WERI-Rb-1 (cell line): ENCODE data around the gene NOL9.

Source experiments
- DNase-seq: peaks from one replicate; pipeline ENCODE4 v3.0.0-alpha.2; 2020
- H3K27ac ChIP-seq: fragments of 250-450 bp; sonication (Bioruptor Pico); 2 replicates; pipeline ENCODE4 v1.5.1; 2020; ENCODE audit warnings: mild to moderate bottlenecking, moderate library complexity
- H3K27me3 ChIP-seq: fragments of 250-450 bp; sonication (Bioruptor Pico); 2 replicates; pipeline ENCODE4 v1.5.1; 2021; ENCODE audit warnings: mild to moderate bottlenecking, low read depth, moderate library complexity; ENCODE audit not compliant: insufficient read depth, severe bottlenecking
- H3K36me3 ChIP-seq: fragments of 250-450 bp; sonication (Bioruptor Pico); 2 replicates; pipeline ENCODE4 v1.5.1; 2020; ENCODE audit warnings: mild to moderate bottlenecking, moderate library complexity
- H3K4me3 ChIP-seq: 2 replicates; pipeline ENCODE4 v1.5.1; 2011; ENCODE audit warnings: low read depth, mild to moderate bottlenecking, control low read depth, low read length
- H3K9me3 ChIP-seq: fragments of 250-450 bp; sonication (Bioruptor Pico); 2 replicates; pipeline ENCODE4 v1.5.1; 2021; ENCODE audit warnings: mild to moderate bottlenecking, moderate library complexity; ENCODE audit not compliant: severe bottlenecking
- TF ChIP-seq, protein P1 (sequence below): IDR thresholded peaks from 2 replicates; pipeline ENCODE4 v1.5.1; 2011; ENCODE audit warnings: low read depth, mild to moderate bottlenecking, control low read depth, inconsistent platforms, low read length

The NOL9 gene

DNA sequence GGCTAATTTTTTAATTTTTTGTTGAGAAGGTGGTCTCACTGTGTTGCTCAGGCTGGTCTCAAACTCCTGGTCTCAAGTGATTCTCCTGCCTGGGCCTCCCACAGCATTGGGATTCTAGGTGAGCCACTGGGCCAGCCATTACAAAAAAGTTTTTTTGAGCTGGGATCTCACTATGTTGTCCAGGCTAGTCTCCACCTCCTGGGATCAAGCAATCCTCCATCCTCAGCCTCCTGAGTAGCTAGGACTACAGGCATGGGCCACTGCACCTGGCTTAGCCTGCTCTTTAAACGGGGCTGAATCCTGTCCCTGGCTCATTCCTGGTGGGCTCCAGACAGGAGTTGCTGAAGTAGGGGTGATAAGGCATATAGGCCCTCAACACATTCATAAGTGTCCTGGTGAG lies 3.3 kb upstream of the NOL9 start:
- H3K27ac ChIP-seq: no peak overlapping the region
- H3K36me3 ChIP-seq: peaks cover 6% of the 10 kb centered on the region
- H3K9me3 ChIP-seq: peaks cover 28% of the 10 kb centered on the region
- no peak overlapping the region for H3K4me3 ChIP-seq
- H3K27me3 ChIP-seq: no peaks in the 10 kb centered on the region
- TF ChIP-seq, protein P1, sequence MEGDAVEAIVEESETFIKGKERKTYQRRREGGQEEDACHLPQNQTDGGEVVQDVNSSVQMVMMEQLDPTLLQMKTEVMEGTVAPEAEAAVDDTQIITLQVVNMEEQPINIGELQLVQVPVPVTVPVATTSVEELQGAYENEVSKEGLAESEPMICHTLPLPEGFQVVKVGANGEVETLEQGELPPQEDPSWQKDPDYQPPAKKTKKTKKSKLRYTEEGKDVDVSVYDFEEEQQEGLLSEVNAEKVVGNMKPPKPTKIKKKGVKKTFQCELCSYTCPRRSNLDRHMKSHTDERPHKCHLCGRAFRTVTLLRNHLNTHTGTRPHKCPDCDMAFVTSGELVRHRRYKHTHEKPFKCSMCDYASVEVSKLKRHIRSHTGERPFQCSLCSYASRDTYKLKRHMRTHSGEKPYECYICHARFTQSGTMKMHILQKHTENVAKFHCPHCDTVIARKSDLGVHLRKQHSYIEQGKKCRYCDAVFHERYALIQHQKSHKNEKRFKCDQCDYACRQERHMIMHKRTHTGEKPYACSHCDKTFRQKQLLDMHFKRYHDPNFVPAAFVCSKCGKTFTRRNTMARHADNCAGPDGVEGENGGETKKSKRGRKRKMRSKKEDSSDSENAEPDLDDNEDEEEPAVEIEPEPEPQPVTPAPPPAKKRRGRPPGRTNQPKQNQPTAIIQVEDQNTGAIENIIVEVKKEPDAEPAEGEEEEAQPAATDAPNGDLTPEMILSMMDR: no peak
- no peak for DNase-seq

DNA sequence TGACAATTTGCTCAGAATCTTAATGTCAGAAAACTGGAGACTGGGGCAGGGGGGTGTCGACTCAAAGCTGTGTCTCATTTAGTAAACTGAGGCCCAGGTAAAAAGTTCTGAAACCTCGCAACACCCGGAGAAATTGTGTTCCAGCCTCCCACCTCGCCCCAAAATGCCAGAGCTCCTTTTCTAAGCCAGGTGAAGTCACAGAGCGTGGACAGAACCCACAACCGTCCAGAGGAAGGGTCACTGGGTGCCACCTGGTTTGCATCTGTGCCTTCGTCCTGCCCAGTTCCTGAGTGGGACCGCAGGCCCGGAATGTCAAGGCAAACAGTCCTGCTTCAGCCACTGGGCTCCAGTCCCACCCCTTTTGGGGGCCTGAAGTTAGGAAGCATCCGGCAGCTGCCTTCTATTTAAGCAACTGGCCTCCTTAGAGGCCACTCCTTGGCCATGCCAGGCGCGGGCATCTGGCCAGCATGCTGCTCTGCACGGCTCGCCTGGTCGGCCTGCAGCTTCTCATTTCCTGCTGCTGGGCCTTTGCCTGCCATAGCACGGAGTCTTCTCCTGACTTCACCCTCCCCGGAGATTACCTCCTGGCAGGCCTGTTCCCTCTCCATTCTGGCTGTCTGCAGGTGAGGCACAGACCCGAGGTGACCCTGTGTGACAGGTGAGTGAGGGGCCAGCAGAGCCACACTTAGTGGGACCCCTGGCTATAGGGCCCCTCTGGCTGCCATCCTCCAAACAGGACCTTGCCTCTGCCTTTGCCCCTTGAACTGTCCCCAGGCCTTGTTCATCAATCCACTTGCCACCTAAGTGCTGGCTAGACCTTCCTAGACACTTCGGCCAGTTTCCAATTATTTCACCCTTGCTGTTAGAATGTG lies 830 bp upstream of the NOL9 start, which contains the start of gene TAS1R1:
Gene TAS1R1, plus strand, starts transcription at position 401 of the 872 bp plus-strand sequence. Its CDS starts 67 bp downstream, at position 468.
- no peaks in the 10 kb centered on the region for H3K27me3 ChIP-seq
- H3K4me3 ChIP-seq: peak within 1 kb of the TSS; percentile 93
- no peak for DNase-seq
- TF ChIP-seq, protein P1: no peak
- H3K9me3 ChIP-seq: peaks cover 5% of the 10 kb centered on the region
- H3K27ac ChIP-seq: peak within 1 kb of the TSS; percentile 91
- peaks cover 27% of the 10 kb centered on the region for H3K36me3 ChIP-seq

DNA sequence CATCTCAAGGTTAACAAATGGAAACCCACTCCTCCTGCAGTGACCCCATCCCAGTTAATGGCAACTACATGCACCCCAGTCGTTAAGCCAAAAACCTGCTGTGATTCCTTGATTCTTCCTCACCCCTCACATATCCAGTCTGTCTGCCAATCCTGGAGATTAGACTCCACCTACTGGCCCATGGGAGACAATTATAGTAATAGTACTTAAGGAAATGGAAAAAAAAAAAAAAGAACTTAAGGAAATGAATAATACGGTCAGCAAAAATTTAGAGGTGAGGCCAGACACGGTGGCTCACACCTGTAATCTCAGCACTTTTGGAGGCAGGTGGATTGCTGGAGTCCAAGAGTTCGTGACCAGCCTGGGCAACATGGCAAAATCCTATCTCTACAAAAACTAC lies 7.0 kb downstream of the NOL9 start:
- H3K9me3 ChIP-seq: no peaks in the 10 kb centered on the region
- H3K4me3 ChIP-seq: no peak overlapping the region
- no peak overlapping the region for H3K27ac ChIP-seq
- peaks cover 79% of the 10 kb centered on the region for H3K36me3 ChIP-seq
- TF ChIP-seq, protein P1: no peak
- H3K27me3 ChIP-seq: no peaks in the 10 kb centered on the region
- no peak for DNase-seq

DNA sequence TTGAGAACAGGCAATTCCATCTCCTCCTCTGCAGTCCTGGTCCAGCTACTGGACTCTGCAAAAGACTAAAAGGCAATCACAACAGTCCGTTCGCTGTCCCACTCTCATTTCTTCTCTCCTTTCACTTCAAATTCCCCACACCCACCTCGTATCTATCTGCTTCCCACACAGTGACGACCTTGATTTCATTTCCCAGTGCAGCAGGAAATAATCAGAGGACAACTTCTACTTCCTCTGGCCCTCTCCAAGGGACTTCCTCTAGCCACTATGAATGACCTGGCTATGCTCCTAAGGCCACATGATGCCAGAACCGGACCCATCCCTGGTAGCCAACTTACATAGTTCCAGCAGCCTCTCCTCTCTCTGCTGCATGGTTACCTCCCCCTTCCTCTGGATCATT lies 8.0 kb downstream of the NOL9 start:
- Histone ChIP-seq H3K4me3 (no peak overlapping the region), H3K27ac (no peak overlapping the region), H3K36me3 (peaks cover 76% of the 10 kb centered on the region), H3K27me3 (no peaks in the 10 kb centered on the region), H3K9me3 (no peaks in the 10 kb centered on the region)
- TF ChIP-seq, protein P1: no peak
- no peak for DNase-seq

DNA sequence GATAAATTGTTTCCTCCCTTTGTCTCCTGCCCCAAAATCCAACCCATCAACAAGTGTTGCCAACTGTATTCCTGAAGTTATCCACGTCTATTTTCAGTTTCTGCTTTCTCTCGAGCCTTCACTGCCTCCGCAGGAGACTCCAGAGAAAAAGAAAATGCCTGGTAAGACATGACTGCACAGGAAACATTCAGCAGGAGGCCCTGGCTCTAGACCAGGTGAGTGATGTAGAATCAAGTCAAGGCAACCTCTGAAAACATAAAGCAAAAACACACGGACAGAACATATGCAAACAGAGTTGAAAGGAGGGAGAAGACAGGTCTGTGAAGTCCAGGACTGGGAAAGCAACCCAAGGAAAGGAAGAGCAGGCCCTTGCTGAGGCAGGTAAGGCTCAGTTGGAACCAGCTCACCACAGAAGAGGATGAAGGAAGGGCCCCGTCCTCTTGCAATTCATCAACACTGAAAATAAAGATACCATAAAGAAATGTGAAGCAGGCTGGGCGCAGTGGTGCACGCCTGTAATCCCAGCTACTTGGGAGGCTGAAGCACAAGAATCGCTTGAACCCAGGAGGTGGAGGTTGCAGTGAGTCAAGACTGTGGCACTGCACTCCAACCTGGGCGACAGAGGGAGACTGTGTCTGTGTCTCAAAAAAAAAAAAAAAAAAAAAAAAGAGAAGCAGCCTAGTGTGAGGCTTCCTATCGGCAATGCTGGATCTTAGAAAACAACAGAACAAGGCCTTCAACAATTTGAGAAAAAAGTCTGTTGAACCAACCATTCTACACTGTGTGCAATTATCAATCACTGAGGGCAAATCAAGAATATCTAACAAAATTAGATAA lies 8.8 kb downstream of the NOL9 start:
- H3K36me3 ChIP-seq: peaks cover 74% of the 10 kb centered on the region
- H3K4me3 ChIP-seq: no peak overlapping the region
- no peaks in the 10 kb centered on the region for H3K9me3 ChIP-seq
- H3K27me3 ChIP-seq: no peaks in the 10 kb centered on the region
- no peak for DNase-seq
- no peak overlapping the region for H3K27ac ChIP-seq
- TF ChIP-seq, protein P1: no peak
